Sigmoid colon (tissue), 4 donors: ENCODE results near the gene FYTTD1.

Experiments used
- POLR2A ChIP-seq, 2 donors: fragments of 450-650 bp; IDR thresholded peaks; one replicate each; pipeline ENCODE4 v1.6.1; 2016; ENCODE audit warnings: antibody characterized with exemption in 2 of 2, mild to moderate bottlenecking in 2 of 2, moderate library complexity in 2 of 2
- POLR2AphosphoS5 ChIP-seq, 4 donors: sonication (generic); formaldehyde crosslinking; IDR thresholded peaks; one replicate each; pipeline ENCODE4 v1.6.1; 2017; ENCODE audit warnings: antibody characterized with exemption in 4 of 4
- TF ChIP-seq, protein P1 (sequence below), 4 experiments: fragments of 450-650 bp in 3 of 4; fragments of 200-600 bp in 1 of 4; IDR thresholded peaks; one replicate each; pipeline ENCODE4 v1.5.1; 2016 to 2019; ENCODE audit warnings: antibody characterized with exemption in 4 of 4, mild to moderate bottlenecking in 3 of 4, moderate library complexity in 2 of 4

- TF ChIP-seq POLR2AphosphoS5 (IDR thresholded peaks at IDR 0.05) (no peak), POLR2A (IDR thresholded peaks at IDR 0.05) (no peak)
- TF ChIP-seq, protein P1, sequence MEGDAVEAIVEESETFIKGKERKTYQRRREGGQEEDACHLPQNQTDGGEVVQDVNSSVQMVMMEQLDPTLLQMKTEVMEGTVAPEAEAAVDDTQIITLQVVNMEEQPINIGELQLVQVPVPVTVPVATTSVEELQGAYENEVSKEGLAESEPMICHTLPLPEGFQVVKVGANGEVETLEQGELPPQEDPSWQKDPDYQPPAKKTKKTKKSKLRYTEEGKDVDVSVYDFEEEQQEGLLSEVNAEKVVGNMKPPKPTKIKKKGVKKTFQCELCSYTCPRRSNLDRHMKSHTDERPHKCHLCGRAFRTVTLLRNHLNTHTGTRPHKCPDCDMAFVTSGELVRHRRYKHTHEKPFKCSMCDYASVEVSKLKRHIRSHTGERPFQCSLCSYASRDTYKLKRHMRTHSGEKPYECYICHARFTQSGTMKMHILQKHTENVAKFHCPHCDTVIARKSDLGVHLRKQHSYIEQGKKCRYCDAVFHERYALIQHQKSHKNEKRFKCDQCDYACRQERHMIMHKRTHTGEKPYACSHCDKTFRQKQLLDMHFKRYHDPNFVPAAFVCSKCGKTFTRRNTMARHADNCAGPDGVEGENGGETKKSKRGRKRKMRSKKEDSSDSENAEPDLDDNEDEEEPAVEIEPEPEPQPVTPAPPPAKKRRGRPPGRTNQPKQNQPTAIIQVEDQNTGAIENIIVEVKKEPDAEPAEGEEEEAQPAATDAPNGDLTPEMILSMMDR (IDR thresholded peaks at IDR 0.05), result no peak
These were observed 44.4 kb downstream of the FYTTD1 start for GRCh38 chr3:197794115-197794514.
